WTC11 (cell line): ENCODE data around the gene SERPIND1.

Source experiments
- CTCF ChIP-seq: fragments of 200-600 bp; IDR thresholded peaks from 2 replicates; pipeline ENCODE4 v1.8.0; 2022; ENCODE audit warnings: antibody characterized with exemption
- JUN ChIP-seq: sonication (generic); formaldehyde crosslinking; IDR thresholded peaks from 2 replicates; pipeline ENCODE4 v1.8.0; 2023; ENCODE audit warnings: mild to moderate bottlenecking, missing genetic modification reagents
- NR2C2 ChIP-seq: sonication (generic); formaldehyde crosslinking; IDR thresholded peaks from 2 replicates; pipeline ENCODE4 v1.8.0; 2022; ENCODE audit warnings: mild to moderate bottlenecking, missing genetic modification reagents
- SP1 ChIP-seq: sonication (generic); formaldehyde crosslinking; conservative IDR thresholded peaks from 2 replicates; pipeline ENCODE4 v1.8.1; 2022; ENCODE audit warnings: missing genetic modification reagents

GRCh38 chr22:20807315-20807752, 33.4 kb downstream of the SERPIND1 start:
- TF ChIP-seq NR2C2 (no peak), JUN (CRISPR knock-in tag) (no peak), CTCF (no peak), SP1 (CRISPR knock-in tag) (no peak)
